PC-9 (cell line): ENCODE data around the gene TTC7B. TPM values are rescaled to one million over a fixed set of nuclear protein-coding genes. Genes with fewer than 3 reads are reported as not detected.

Source experiments
- BruUV-seq: library from RNA; stranded (reverse); fragments of 400-500 nt; replicated peaks from 2 replicates; lab custom pipeline; 2021; lab: Mats Ljungman, UMichigan
- CTCF ChIA-PET: fragments of 300-600 bp; sonication (Branson Sonifier 250); formaldehyde crosslinking; loops from one replicate; lab custom pipeline; 2022; ENCODE audit warnings: antibody characterized with exemption; lab: Charles Lee
- POLR2A ChIA-PET: fragments of 300-600 bp; sonication (Branson Sonifier 250); formaldehyde crosslinking; loops from one replicate; lab custom pipeline; 2022; ENCODE audit warnings: antibody characterized with exemption; ENCODE audit not compliant: unreplicated experiment; lab: Charles Lee
- DNase-seq, 2 experiments: peaks; one replicate each; pipeline versions ENCODE4 v3.0.0 to v3.0.0-alpha.2; 2015 to 2022; ENCODE audit warnings: mixed read lengths in 1 of 2
- H2AFZ ChIP-seq: fragments of 200-600 bp; sonication (generic); 2 replicates; pipeline ENCODE4 v1.8.1; 2017; ENCODE audit warnings: antibody characterized with exemption
- H3F3A ChIP-seq: fragments of 200-600 bp; sonication (generic); 2 replicates; pipeline ENCODE4 v1.8.1; 2017; ENCODE audit warnings: antibody characterized with exemption, mild to moderate bottlenecking, low read depth; ENCODE audit not compliant: insufficient read depth
- H3K27ac ChIP-seq: fragments of 200-600 bp; sonication (generic); 2 replicates; pipeline ENCODE4 v1.6.1; 2016; ENCODE audit warnings: mixed run types
- H3K27me3 ChIP-seq: fragments of 200-600 bp; sonication (generic); 2 replicates; pipeline ENCODE4 v1.6.1; 2016; ENCODE audit warnings: low read depth, mixed run types; ENCODE audit not compliant: insufficient read depth
- H3K36me3 ChIP-seq: fragments of 200-600 bp; sonication (generic); 2 replicates; pipeline ENCODE4 v1.6.1; 2016; ENCODE audit warnings: low read depth, mixed run types
- H3K4me1 ChIP-seq: fragments of 200-600 bp; sonication (generic); replicated peaks from 2 replicates; pipeline ENCODE4 v1.6.1; 2016; ENCODE audit warnings: mixed run types; ENCODE audit not compliant: insufficient read depth
- H3K4me2 ChIP-seq: fragments of 200-600 bp; sonication (generic); 2 replicates; pipeline ENCODE4 v1.6.1; 2017; ENCODE audit warnings: mixed run types
- H3K4me3 ChIP-seq: fragments of 200-600 bp; sonication (generic); 2 replicates; pipeline ENCODE4 v1.6.1; 2016; ENCODE audit warnings: mixed run types
- H3K79me2 ChIP-seq: fragments of 200-600 bp; sonication (generic); 2 replicates; pipeline ENCODE4 v1.6.1; 2017; ENCODE audit warnings: low read depth, mixed run types
- H3K9me2 ChIP-seq: fragments of 200-600 bp; sonication (generic); 2 replicates; pipeline ENCODE4 v1.8.1; 2017; ENCODE audit warnings: mild to moderate bottlenecking; ENCODE audit not compliant: insufficient read depth
- H3K9me3 ChIP-seq: fragments of 200-600 bp; sonication (generic); 2 replicates; pipeline ENCODE4 v1.8.1; 2016; ENCODE audit warnings: low read depth; ENCODE audit not compliant: insufficient read depth
- H4K20me1 ChIP-seq: fragments of 200-600 bp; sonication (generic); 2 replicates; pipeline ENCODE4 v1.8.1; 2017; ENCODE audit not compliant: insufficient read depth
- EZH2 ChIP-seq: fragments of 200-600 bp; sonication (generic); IDR thresholded peaks from 2 replicates; pipeline ENCODE4 v1.8.0; 2017; ENCODE audit warnings: antibody characterized with exemption, low read depth
- intact Hi-C: fragments of 100-400 bp; cut with micrococcal nuclease; formaldehyde crosslinking; loops from one replicate; pipeline ENCODE4 v1.10.0; 2022; ENCODE audit not compliant: unreplicated experiment
- total RNA-seq: library from RNA; stranded (reverse); gene quantifications from 2 replicates; pipeline ENCODE4 v1.2.3, GENCODE V29; 2021
- TF ChIP-seq, protein P1 (sequence below): fragments of 200-600 bp; sonication (generic); conservative IDR thresholded peaks from 2 replicates; pipeline ENCODE4 v1.6.1; 2017; ENCODE audit warnings: mixed run types, antibody characterized with exemption, mild to moderate bottlenecking, moderate library complexity

The TTC7B gene
- total RNA-seq, 1 experiment from 2014 or later = 6.8 TPM

DNA sequence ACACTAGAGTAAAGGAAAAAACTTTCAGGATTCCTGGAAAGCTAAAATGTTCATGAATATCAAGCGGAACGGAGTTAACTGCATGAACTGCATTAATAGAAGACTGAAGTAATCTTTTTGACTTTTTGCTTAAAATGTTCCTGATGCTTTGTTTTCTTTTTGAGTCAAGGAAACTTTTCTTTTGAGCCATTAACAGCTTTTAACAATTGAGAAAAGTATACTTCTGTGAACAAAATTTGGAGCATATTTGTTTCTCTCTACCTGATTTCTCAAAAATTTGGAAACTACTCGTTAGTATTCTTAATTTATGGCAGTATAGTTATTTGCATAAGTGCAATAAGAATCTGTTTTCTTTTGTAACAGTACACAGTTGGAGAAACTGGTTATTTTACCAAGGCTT, 340.9 kb downstream of the TTC7B start:
- Histone ChIP-seq H3K27me3 (peaks cover 7% of the 10 kb centered on the region; the same call in 1 of the 2 replicates), H2AFZ (no peak overlapping the region), H3K9me3 (no peaks in the 10 kb centered on the region), H3K4me3 (no peak overlapping the region), H3F3A (no peaks in the 10 kb centered on the region), H3K27ac (no peak overlapping the region), H3K36me3 (no peaks in the 10 kb centered on the region), H3K4me1 (no peaks in the 10 kb centered on the region), H3K4me2 (no peak overlapping the region), H3K9me2 (no peaks in the 10 kb centered on the region), H4K20me1 (no peaks in the 10 kb centered on the region), H3K79me2 (no peaks in the 10 kb centered on the region)
- no peak for DNase-seq
- intact Hi-C loops = no loop called here
- no TSS peak for BruUV-seq
- no peak for TF ChIP-seq EZH2
- TF ChIP-seq, protein P1, sequence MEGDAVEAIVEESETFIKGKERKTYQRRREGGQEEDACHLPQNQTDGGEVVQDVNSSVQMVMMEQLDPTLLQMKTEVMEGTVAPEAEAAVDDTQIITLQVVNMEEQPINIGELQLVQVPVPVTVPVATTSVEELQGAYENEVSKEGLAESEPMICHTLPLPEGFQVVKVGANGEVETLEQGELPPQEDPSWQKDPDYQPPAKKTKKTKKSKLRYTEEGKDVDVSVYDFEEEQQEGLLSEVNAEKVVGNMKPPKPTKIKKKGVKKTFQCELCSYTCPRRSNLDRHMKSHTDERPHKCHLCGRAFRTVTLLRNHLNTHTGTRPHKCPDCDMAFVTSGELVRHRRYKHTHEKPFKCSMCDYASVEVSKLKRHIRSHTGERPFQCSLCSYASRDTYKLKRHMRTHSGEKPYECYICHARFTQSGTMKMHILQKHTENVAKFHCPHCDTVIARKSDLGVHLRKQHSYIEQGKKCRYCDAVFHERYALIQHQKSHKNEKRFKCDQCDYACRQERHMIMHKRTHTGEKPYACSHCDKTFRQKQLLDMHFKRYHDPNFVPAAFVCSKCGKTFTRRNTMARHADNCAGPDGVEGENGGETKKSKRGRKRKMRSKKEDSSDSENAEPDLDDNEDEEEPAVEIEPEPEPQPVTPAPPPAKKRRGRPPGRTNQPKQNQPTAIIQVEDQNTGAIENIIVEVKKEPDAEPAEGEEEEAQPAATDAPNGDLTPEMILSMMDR = no peak
- ChIA-PET POLR2A (no interaction called here), CTCF (no interaction called here)

Other genes starting within 250 kb of the TTC7B start
- 3.0 and 3.5 TPM in 2 replicates for gene RPS6KA5, start 244.2 kb upstream of the TTC7B start, total RNA-seq